Epithelial cell of prostate (primary cell): ENCODE results near the gene FGF2.
"Not testable (repeated sequence)": the region's sequence is repeated elsewhere in the genome, so short reads cannot be mapped to it uniquely, and the experiment has no call there.

Experiments
- DNase-seq: peaks from one replicate; pipeline ENCODE4 v3.0.0-alpha.2; 2011; ENCODE audit warnings: low read depth, low spot score
- H3K27ac ChIP-seq: fragments of 450-650 bp; 2 replicates; pipeline ENCODE4 v1.5.1; 2017; ENCODE audit warnings: mild to moderate bottlenecking

FGF2 gene

GRCh38 chr4:122811781-122812180 lies 14.8 kb upstream of the FGF2 start:
- not testable (repeated sequence) for DNase-seq, H3K27ac ChIP-seq

GRCh38 chr4:122812823-122813222 lies 13.8 kb upstream of the FGF2 start:
- not testable (repeated sequence) for H3K27ac ChIP-seq, DNase-seq

- H3K27ac ChIP-seq: no peak overlapping the region
- DNase-seq: no peak
Observed at GRCh38 chr4:122814426-122814825, 12.2 kb upstream of the FGF2 start.

- no peak for DNase-seq
- H3K27ac ChIP-seq: no peak overlapping the region
Observed at GRCh38 chr4:122815248-122815647, 11.4 kb upstream of the FGF2 start.

- DNase-seq: no peak
- H3K27ac ChIP-seq: no peak overlapping the region
Observed at GRCh38 chr4:122816476-122816875, 10.2 kb upstream of the FGF2 start.

GRCh38 chr4:122819708-122820449 lies 6.8 kb upstream of the FGF2 start:
- DNase-seq: no peak
- H3K27ac ChIP-seq: no peak overlapping the region

GRCh38 chr4:122821092-122821491 lies 5.5 kb upstream of the FGF2 start:
- DNase-seq: no peak
- H3K27ac ChIP-seq: no peak overlapping the region

- no peak overlapping the region for H3K27ac ChIP-seq
- no peak for DNase-seq
Observed at GRCh38 chr4:122822466-122822865, 4.2 kb upstream of the FGF2 start.

GRCh38 chr4:122823476-122823875 lies 3.2 kb upstream of the FGF2 start:
- DNase-seq: no peak
- H3K27ac ChIP-seq: no peak overlapping the region

GRCh38 chr4:122824616-122825015 lies 2.0 kb upstream of the FGF2 start:
- no peak for DNase-seq
- no peak overlapping the region for H3K27ac ChIP-seq

GRCh38 chr4:122826079-122826527 lies 528 bp upstream of the FGF2 start:
- DNase-seq: no peak
- no peak overlapping the region for H3K27ac ChIP-seq

- DNase-seq: no peak
- H3K27ac ChIP-seq: peak overlapping the region; percentile 19
Observed at GRCh38 chr4:122827258-122827878, 737 bp downstream of the FGF2 start.

GRCh38 chr4:122827879-122828601 lies 1.4 kb downstream of the FGF2 start:
- no peak for DNase-seq
- H3K27ac ChIP-seq: peak overlapping the region; percentile 19

- DNase-seq: no peak
- H3K27ac ChIP-seq: no peak overlapping the region
Observed at GRCh38 chr4:122830426-122831095, 3.9 kb downstream of the FGF2 start.

GRCh38 chr4:122831515-122832196 lies 5.0 kb downstream of the FGF2 start:
- no peak overlapping the region for H3K27ac ChIP-seq

GRCh38 chr4:122832732-122833131 lies 6.1 kb downstream of the FGF2 start:
- no peak overlapping the region for H3K27ac ChIP-seq

More at GRCh38 chr4:122831515-122832196, 5.0 kb downstream of the FGF2 start:
- no peak for DNase-seq

GRCh38 chr4:122833999-122834398 lies 7.4 kb downstream of the FGF2 start:
- H3K27ac ChIP-seq: no peak overlapping the region
- DNase-seq: no peak

More at GRCh38 chr4:122832732-122833131, 6.1 kb downstream of the FGF2 start:
- DNase-seq: no peak

GRCh38 chr4:122836941-122837340 lies 10.3 kb downstream of the FGF2 start:
- DNase-seq: peak; percentile 46
- peak overlapping the region; percentile 65 for H3K27ac ChIP-seq

- no peak for DNase-seq
- H3K27ac ChIP-seq: no peak overlapping the region
Observed at GRCh38 chr4:122838034-122838433, 11.4 kb downstream of the FGF2 start.

GRCh38 chr4:122842392-122842791 lies 15.8 kb downstream of the FGF2 start:
- no peak overlapping the region for H3K27ac ChIP-seq
- no peak for DNase-seq
